ENCODE measurements around the gene C4orf50. TPM values are rescaled to one million over a fixed set of nuclear protein-coding genes. Genes with fewer than 3 reads are reported as not detected.
A peak's percentile ranks its signal among the peaks of the same experiment; 100 is the strongest.

C4orf50 gene
- total RNA-seq, 1 donor from 2014 or later = 0.03 TPM

DNA sequence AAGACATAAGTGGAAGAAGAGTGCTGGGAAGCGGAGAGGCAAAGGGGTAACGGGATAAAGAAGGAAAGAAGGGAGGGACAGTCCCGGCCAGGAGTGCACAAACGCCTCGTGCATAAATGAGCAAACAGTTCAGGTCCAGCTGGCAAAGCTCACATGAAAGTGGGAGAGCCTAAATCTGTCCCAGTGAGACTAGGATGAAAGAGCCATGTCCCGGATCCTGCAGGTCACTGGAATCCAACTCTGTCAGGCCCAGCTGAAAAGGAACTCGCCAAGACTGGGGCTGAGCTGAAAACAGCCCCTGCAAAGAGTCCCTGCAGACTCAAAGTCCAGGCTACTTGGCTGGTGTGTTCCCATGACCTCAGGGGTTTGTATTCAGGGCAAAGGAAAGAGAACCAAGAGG is 87.4 kb downstream of the C4orf50 start:
- intact Hi-C loops (cut with DNase I) = no loop called here
- no peak for DNase-seq (ENCODE audit: low spot score)

- DNase-seq (ENCODE audit: low spot score) = peak; percentile 36
- intact Hi-C loops (cut with DNase I) = no loop called here
Observed at GRCh38 chr4:5930456-5930855, 87.8 kb downstream of the C4orf50 start.

DNA sequence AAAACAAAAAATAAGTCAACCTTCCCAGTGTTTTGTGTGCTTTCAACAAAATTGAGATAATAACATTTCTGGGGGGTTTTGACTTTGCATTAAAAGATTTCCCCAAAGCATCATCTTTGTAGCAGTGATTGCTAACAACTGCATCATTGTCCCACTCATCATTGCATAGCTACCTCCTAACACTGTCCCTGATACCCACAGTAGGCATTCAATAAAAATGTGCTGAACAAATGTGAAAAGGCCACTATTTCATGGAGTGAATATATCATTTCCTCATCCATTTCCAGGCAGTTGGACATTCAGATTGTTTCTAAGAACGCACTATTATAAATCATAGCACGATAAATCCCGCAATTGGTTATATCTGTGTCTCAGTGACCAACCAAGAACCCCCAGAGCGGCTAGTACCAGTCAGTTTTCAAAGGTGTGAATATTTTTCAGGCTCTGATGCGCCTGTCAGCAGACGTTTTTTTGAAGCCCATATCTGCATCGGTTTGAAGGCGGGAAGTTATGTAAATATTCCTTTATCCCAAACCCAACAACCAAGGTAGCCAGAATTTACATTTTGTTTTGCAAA is 89.3 kb downstream of the C4orf50 start:
- intact Hi-C loops (cut with DNase I) = no loop called here
- no peak for DNase-seq (ENCODE audit: low spot score)

DNA sequence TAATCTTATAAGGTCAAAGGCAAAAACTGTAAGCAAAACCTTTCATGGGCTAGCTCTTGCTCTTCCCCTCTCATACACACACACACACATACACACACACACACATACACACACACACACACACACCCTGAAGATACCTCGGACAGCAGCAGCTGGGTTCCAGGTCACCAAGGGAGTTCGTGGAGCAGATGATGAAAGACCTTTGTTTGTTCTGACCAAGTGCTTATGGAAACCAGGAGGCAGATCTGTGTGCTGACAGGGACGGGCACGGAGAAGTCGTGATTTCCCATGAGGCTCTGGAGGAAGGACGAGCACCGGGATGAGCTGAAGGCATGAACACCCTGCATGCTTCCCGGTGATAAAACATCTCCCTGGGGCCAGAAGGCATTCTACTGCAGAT is 90.0 kb downstream of the C4orf50 start:
- intact Hi-C loops (cut with DNase I) = no loop called here

GRCh38 chr4:5927747-5928146 is 90.5 kb downstream of the C4orf50 start:
- intact Hi-C loops (cut with DNase I) = no loop called here
- no peak for DNase-seq (ENCODE audit: low spot score)

More for the DNA sequence above, 90.0 kb downstream of the C4orf50 start:
- no peak for DNase-seq (ENCODE audit: low spot score)

GRCh38 chr4:5927116-5927515 is 91.1 kb downstream of the C4orf50 start:
- DNase-seq (ENCODE audit: low spot score) = no peak
- intact Hi-C loops (cut with DNase I) = no loop called here

- intact Hi-C loops (cut with DNase I) = no loop called here
- no peak for DNase-seq (ENCODE audit: low spot score)
Observed at GRCh38 chr4:5926598-5926997, 91.6 kb downstream of the C4orf50 start.

- intact Hi-C loops (cut with DNase I) = no loop called here
Observed at GRCh38 chr4:5925419-5926200, 92.6 kb downstream of the C4orf50 start.

DNA sequence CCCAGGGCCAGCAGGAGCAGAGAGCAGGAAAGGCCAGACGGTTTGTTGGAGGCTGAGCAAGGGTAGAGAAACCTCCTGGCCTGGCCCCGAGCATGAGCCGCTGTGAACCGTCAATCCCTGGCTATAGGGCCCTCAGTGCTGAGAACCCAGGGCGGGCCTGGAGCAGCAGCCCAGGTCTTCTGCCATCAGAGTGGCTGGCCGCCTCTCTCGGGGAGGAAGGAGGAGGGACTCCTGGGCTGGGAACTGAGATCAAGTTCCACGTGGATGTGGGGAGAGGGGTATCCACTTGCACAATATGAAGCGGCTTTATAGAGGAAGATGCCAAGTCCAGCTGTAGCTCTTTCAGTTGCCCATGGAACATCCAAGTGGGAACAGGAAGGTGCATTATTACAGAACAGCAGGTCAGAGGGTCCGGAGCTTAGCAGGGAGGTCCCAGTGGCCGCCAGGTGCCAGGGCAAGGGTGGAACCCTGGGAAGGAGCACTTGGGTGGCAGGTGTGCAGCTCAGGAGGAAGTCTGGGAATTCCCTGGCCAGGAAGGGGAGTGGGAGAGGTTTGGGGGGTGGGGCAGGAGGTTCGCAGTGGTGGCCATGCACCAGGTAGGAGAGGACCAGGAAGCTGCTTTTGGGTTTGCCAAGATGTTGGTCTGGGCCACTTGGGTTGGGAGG is 93.6 kb downstream of the C4orf50 start:
- intact Hi-C loops (cut with DNase I) = no loop called here
- DNase-seq (ENCODE audit: low spot score) = no peak

More at GRCh38 chr4:5925419-5926200, 92.6 kb downstream of the C4orf50 start:
- DNase-seq (ENCODE audit: low spot score) = no peak

- intact Hi-C loops (cut with DNase I) = no loop called here
- DNase-seq (ENCODE audit: low spot score) = no peak
Observed at GRCh38 chr4:5923376-5923775, 94.9 kb downstream of the C4orf50 start.

- no peak for DNase-seq (ENCODE audit: low spot score)
Observed at GRCh38 chr4:5922556-5922955, 95.7 kb downstream of the C4orf50 start.

GRCh38 chr4:5921981-5922380 is 96.2 kb downstream of the C4orf50 start:
- intact Hi-C loops (cut with DNase I) = no loop called here
- DNase-seq (ENCODE audit: low spot score) = no peak

More at GRCh38 chr4:5922556-5922955, 95.7 kb downstream of the C4orf50 start:
- intact Hi-C loops (cut with DNase I) = no loop called here

GRCh38 chr4:5921101-5921980 is 96.9 kb downstream of the C4orf50 start:
- intact Hi-C loops (cut with DNase I) = no loop called here
- no peak for DNase-seq (ENCODE audit: low spot score)

GRCh38 chr4:5919571-5919970 is 98.7 kb downstream of the C4orf50 start:
- no peak for DNase-seq (ENCODE audit: low spot score)
- intact Hi-C loops (cut with DNase I) = no loop called here

GRCh38 chr4:5919044-5919443 is 99.2 kb downstream of the C4orf50 start:
- intact Hi-C loops (cut with DNase I) = no loop called here
- no peak for DNase-seq (ENCODE audit: low spot score)

DNA sequence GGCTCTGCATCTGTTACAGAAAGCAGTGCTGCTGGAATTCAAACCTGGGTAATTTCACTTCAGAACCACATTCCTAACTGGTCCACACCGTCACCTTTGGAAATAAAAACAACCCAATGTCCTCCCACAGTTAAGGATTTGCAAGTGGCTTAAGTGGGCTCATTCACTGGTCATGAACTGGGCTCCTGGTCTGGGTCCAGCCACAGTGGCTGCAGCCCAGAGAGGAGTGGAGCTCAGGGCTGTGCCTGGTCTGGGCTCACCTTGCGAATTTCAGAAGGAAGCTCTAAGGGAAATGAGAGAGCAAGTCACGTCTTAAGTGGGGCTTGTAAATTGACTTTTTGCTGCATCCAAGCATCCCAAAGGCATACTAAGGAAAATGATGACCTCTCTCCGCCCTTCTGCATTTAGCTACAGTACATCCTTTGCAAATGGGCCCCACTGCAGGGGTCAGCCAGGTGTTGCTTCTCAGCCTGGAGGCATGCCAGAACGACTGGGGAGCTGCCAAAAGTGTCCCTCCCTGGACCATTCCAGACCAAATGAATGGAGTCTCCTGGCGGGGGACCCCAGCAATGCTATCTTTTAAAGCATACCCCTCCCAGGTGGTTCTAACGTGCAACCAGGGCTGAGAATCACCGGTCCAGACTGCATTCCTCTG is 99.8 kb downstream of the C4orf50 start:
- intact Hi-C loops (cut with DNase I) = no loop called here
- DNase-seq (ENCODE audit: low spot score) = no peak

- DNase-seq (ENCODE audit: low spot score) = no peak
- intact Hi-C loops (cut with DNase I) = no loop called here
Observed at GRCh38 chr4:5917672-5918071, 100.6 kb downstream of the C4orf50 start.

GRCh38 chr4:5916229-5916628 is 102.0 kb downstream of the C4orf50 start:
- intact Hi-C loops (cut with DNase I) = no loop called here
- peak; percentile 50 for DNase-seq (ENCODE audit: low spot score)

DNA sequence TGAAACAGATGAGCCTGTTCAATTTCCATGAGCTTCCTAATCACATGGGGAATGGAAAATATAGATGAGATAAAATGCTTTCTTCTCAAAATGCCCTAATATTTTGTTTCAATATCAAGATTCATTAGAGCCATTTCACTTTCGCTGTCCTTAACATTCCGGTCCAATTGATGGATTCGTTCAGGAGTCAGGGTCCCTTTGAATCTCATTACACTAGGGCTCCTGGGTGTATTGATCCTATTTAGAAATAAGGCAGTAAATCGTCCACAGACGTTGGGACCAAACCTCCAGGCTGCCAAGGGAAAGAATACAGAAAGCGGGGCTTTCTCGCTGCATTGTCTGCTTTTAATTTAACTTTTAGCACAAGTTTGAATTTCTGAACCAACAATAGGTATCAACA is 104.8 kb downstream of the C4orf50 start:
- peak; percentile 15 for DNase-seq (ENCODE audit: low spot score)
- intact Hi-C loops (cut with DNase I) = no loop called here
